HepG2 (cell line): ENCODE measurements around the gene FUT6. TPM values are rescaled to one million over a fixed set of nuclear protein-coding genes. Genes with fewer than 3 reads are reported as not detected.

Experiments
- AGO1 ChIP-seq: fragments of 200-400 bp; formaldehyde crosslinking; IDR thresholded peaks from 2 replicates; pipeline ENCODE4 v1.6.1; 2017; ENCODE audit warnings: mild to moderate bottlenecking, low read depth, low read length, moderate library complexity; ENCODE audit not compliant: poor library complexity, severe bottlenecking
- ARID2 ChIP-seq: sonication (generic); formaldehyde crosslinking; IDR thresholded peaks from 2 replicates; pipeline ENCODE4 v1.8.1; 2022; ENCODE audit warnings: mild to moderate bottlenecking, missing genetic modification reagents, borderline replicate concordance
- CTCF ChIP-seq: sonication (generic); formaldehyde crosslinking; IDR thresholded peaks from 2 replicates; pipeline ENCODE4 v1.5.0; 2020; ENCODE audit warnings: mild to moderate bottlenecking, missing genetic modification reagents, moderate library complexity
- FIP1L1 ChIP-seq: fragments of 200-400 bp; formaldehyde crosslinking; IDR thresholded peaks from 2 replicates; pipeline ENCODE4 v1.6.1; 2018; ENCODE audit warnings: low read depth, mild to moderate bottlenecking, low read length, moderate library complexity, borderline replicate concordance; ENCODE audit not compliant: insufficient read depth
- HMGA1 ChIP-seq: sonication (generic); formaldehyde crosslinking; conservative IDR thresholded peaks from 2 replicates; pipeline ENCODE4 v1.4.0; 2020; ENCODE audit warnings: missing genetic modification reagents
- MLLT10 ChIP-seq: sonication (generic); formaldehyde crosslinking; IDR thresholded peaks from 2 replicates; pipeline ENCODE4 v1.4.0; 2020; ENCODE audit warnings: missing genetic modification reagents
- PCBP1 ChIP-seq: fragments of 200-400 bp; formaldehyde crosslinking; IDR thresholded peaks from 2 replicates; pipeline ENCODE4 v1.6.1; 2017; ENCODE audit warnings: mild to moderate bottlenecking, low read depth, low read length, borderline replicate concordance
- PHF5A ChIP-seq: IDR thresholded peaks from one replicate; pipeline ENCODE4 v1.6.1; 2018; ENCODE audit warnings: low read depth, missing genetic modification reagents; ENCODE audit not compliant: unreplicated experiment
- RELA ChIP-seq: sonication (generic); formaldehyde crosslinking; IDR thresholded peaks from 2 replicates; pipeline ENCODE4 v1.4.0; 2020; ENCODE audit warnings: missing genetic modification reagents
- SIN3B ChIP-seq: fragments of 150-350 bp; IDR thresholded peaks from 2 replicates; pipeline ENCODE4 v1.6.1; 2014; ENCODE audit warnings: low read length
- SOX6 ChIP-seq, 2 experiments: fragments of 450-650 bp in 1 of 2; sonication (generic) in 1 of 2; formaldehyde crosslinking in 1 of 2; IDR thresholded peaks; 2 replicates each; pipeline versions ENCODE4 v1.4.0 to v1.6.1; 2017 to 2020; ENCODE audit warnings: antibody characterized with exemption in 1 of 2, mild to moderate bottlenecking in 1 of 2, missing genetic modification reagents in 1 of 2
- STAT5B ChIP-seq: sonication (generic); formaldehyde crosslinking; IDR thresholded peaks from 2 replicates; pipeline ENCODE4 v1.4.0; 2020; ENCODE audit warnings: missing genetic modification reagents
- THAP11 ChIP-seq: IDR thresholded peaks from 2 replicates; pipeline ENCODE4 v1.6.1; 2016; ENCODE audit warnings: missing biosample characterization, missing genetic modification reagents
- TRAFD1 ChIP-seq: sonication (generic); formaldehyde crosslinking; IDR thresholded peaks from 2 replicates; pipeline ENCODE4 v1.5.1; 2020; ENCODE audit warnings: missing genetic modification reagents, mild to moderate bottlenecking, borderline replicate concordance
- ZFX ChIP-seq: sonication (generic); formaldehyde crosslinking; IDR thresholded peaks from 2 replicates; pipeline ENCODE4 v1.4.0; 2020; ENCODE audit warnings: mild to moderate bottlenecking, low read depth, missing genetic modification reagents, moderate library complexity
- ZFY ChIP-seq: sonication (generic); formaldehyde crosslinking; IDR thresholded peaks from 2 replicates; pipeline ENCODE4 v1.4.0; 2020; ENCODE audit warnings: missing genetic modification reagents
- ZNF350 ChIP-seq: sonication (generic); formaldehyde crosslinking; IDR thresholded peaks from 2 replicates; pipeline ENCODE4 v1.4.0; 2020; ENCODE audit warnings: mild to moderate bottlenecking, low read depth, missing genetic modification reagents, borderline replicate concordance
- ZNF547 ChIP-seq: sonication (generic); formaldehyde crosslinking; IDR thresholded peaks from 2 replicates; pipeline ENCODE4 v1.5.1; 2020; ENCODE audit warnings: mild to moderate bottlenecking, missing genetic modification reagents
- ZNF550 ChIP-seq: sonication (generic); formaldehyde crosslinking; IDR thresholded peaks from 2 replicates; pipeline ENCODE4 v1.4.0; 2020; ENCODE audit warnings: mild to moderate bottlenecking, missing genetic modification reagents, borderline replicate concordance
- ZNF616 ChIP-seq: sonication (generic); formaldehyde crosslinking; IDR thresholded peaks from 2 replicates; pipeline ENCODE4 v1.5.0; 2020; ENCODE audit warnings: low read depth, mild to moderate bottlenecking, missing genetic modification reagents
- ZNF766 ChIP-seq: sonication (generic); formaldehyde crosslinking; IDR thresholded peaks from 2 replicates; pipeline ENCODE4 v1.5.0; 2020; ENCODE audit warnings: missing genetic modification reagents, borderline replicate concordance
- ZUFSP ChIP-seq: sonication (generic); formaldehyde crosslinking; IDR thresholded peaks from 2 replicates; pipeline ENCODE4 v1.9.0; 2021; ENCODE audit warnings: missing genetic modification reagents, mild to moderate bottlenecking, borderline replicate concordance
- polyA plus RNA-seq, 8 experiments: library from polyadenylated mRNA; depleted of rRNA in 3 of 8; stranded (reverse) in 7 of 8; unstranded in 1 of 8; fragments of >200 nt; fragmentation: Illumina TruSeq in 4 of 8; extraction: Trizol in 4 of 8; gene quantifications; 2 replicates each; pipeline versions ENCODE4 v1.2.1 to v1.2.3, GENCODE V29; 2011 to 2016; ENCODE audit warnings: low read depth in 4 of 8, missing spikeins in 1 of 8, mixed read lengths in 1 of 8; ENCODE audit not compliant: insufficient read depth in 1 of 8
- total RNA-seq, 5 experiments: library from RNA; depleted of rRNA; stranded (reverse); fragments of >200 nt; fragmentation: Illumina TruSeq; extraction: Trizol; gene quantifications; 2 replicates each; pipeline ENCODE4 v1.2.3, GENCODE V29; 2016; ENCODE audit warnings: low read depth in 1 of 5
- TF ChIP-seq, protein P1 (sequence below): sonication (generic); IDR thresholded peaks from 2 replicates; pipeline ENCODE4 v1.6.1; 2016; ENCODE audit warnings: low read depth, borderline replicate concordance

The FUT6 gene
- total and polyA plus RNA-seq, 2 of the 13 experiments (the other 11 are each of a cell fraction or from before 2014, with no cell fraction given) = 8.2 to 27.7 TPM

DNA sequence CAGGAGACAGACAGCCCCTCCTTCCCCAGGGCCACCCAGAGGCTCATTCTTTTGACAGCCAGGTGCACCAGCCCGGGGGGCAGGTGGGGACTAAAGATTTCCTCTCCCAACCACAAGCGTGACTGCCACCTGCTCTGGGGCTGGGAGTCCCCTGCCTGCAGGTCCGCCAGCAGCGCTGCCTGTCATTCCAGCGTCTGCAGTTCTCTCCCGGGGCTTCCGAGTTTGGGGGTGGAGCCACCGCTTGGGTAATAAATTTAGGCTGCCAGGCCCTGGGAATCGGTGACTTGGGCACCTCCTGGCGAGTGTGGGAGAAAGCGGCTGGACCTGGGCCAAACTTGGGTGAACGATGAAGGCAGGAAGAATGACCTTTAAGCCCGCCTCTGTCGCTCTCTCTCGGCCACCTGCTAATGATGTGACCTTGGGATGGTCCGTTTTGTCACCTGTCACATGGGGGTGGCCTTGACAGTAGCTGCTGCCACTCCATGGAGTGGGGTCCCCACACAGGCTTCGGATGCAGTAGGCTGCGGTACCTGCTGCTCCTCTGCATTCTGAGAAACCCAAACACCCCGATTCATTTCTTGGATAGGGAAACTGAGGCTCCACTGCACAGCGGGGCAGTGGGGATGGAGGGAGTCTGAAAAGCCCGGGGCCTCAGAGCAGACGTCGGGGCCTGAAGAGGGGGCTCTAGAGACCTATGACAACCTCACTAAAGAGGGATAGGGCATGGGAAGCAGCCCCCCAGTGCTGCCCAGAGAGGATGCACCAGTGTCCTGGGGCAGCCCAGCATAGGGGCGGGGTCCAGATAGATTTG, 12.8 kb downstream of the FUT6 start (continued):
- TF ChIP-seq ZNF350 (peak; percentile 92), MLLT10 (CRISPR knock-in tag) (no peak), HMGA1 (CRISPR knock-in tag) (no peak), SIN3B (no peak), STAT5B (CRISPR knock-in tag) (no peak), PCBP1 (0 out of 2 replicates have a peak, but pooled peaks have one; percentile 18), ZFX (no peak; the same call in 1 of the 2 replicates), ZFY (no peak), ZNF766 (no peak), PHF5A (CRISPR knock-in tag) (peak; percentile 58), RELA (CRISPR knock-in tag) (no peak), ZUFSP (CRISPR knock-in tag) (no peak), AGO1 (peak; percentile 80), CTCF (CRISPR knock-in tag) (peak; percentile 70), TRAFD1 (CRISPR knock-in tag) (no peak), ZNF547 (CRISPR knock-in tag) (peak; percentile 70; the same call in 1 of the 2 replicates), FIP1L1 (no peak), ARID2 (CRISPR knock-in tag) (no peak), SOX6 (IDR thresholded peaks at IDR 0.05) (no peak), SOX6 (CRISPR knock-in tag; IDR thresholded peaks at IDR 0.05) (peak; percentile 76), ZNF616 (peak; percentile 67; the same call in 1 of the 2 replicates), THAP11 (CRISPR knock-in tag) (peak; percentile 66), ZNF550 (CRISPR knock-in tag) (no peak)
- TF ChIP-seq, protein P1, sequence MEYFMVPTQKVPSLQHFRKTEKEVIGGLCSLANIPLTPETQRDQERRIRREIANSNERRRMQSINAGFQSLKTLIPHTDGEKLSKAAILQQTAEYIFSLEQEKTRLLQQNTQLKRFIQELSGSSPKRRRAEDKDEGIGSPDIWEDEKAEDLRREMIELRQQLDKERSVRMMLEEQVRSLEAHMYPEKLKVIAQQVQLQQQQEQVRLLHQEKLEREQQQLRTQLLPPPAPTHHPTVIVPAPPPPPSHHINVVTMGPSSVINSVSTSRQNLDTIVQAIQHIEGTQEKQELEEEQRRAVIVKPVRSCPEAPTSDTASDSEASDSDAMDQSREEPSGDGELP = peak; percentile 85
